Measurements from ENCODE around the gene TMEM74B. TPM values are rescaled to one million over a fixed set of nuclear protein-coding genes. Genes with fewer than 3 reads are reported as not detected.

Gene TMEM74B
- total and polyA plus RNA-seq, 2 experiments from 2014 or later, result 12.3 to 40.3 TPM

- Histone ChIP-seq H3K27ac (no peak overlapping the region), H3K4me1 (ENCODE audit: low read depth) (no peaks in the 10 kb centered on the region), H3K27me3 (no peaks in the 10 kb centered on the region), H3K9me3 (ENCODE audit: low read depth) (no peaks in the 10 kb centered on the region), H3K4me3 (no peak overlapping the region), H3K36me3 (peaks cover 3% of the 10 kb centered on the region)
- no peak for DNase-seq (ENCODE audit: low read depth in 1 of 2, low spot score in 1 of 2)
- no peak for TF ChIP-seq CTCF (IDR thresholded peaks at IDR 0.05; ENCODE audit: low read depth, low read length)
Measured at GRCh38 chr20:1146957-1147356, 37.8 kb downstream of the TMEM74B start.

- Histone ChIP-seq H3K27ac (no peak overlapping the region), H3K27me3 (no peaks in the 10 kb centered on the region), H3K4me1 (ENCODE audit: low read depth) (no peaks in the 10 kb centered on the region), H3K9me3 (ENCODE audit: low read depth) (no peaks in the 10 kb centered on the region), H3K36me3 (peaks cover 15% of the 10 kb centered on the region), H3K4me3 (no peak overlapping the region)
- TF ChIP-seq CTCF (IDR thresholded peaks at IDR 0.05; ENCODE audit: low read depth, low read length), result no peak
- DNase-seq (ENCODE audit: low read depth in 1 of 2, low spot score in 1 of 2), result no peak
Measured at GRCh38 chr20:1144401-1145172, 40.2 kb downstream of the TMEM74B start.

- TF ChIP-seq CTCF (IDR thresholded peaks at IDR 0.05; ENCODE audit: low read depth, low read length), result no peak
- no peaks in the 10 kb centered on the region for H3K27me3 ChIP-seq
- no peak overlapping the region for H3K4me3 ChIP-seq
- no peaks in the 10 kb centered on the region for H3K9me3 ChIP-seq (ENCODE audit: low read depth)
- no peak overlapping the region for H3K27ac ChIP-seq
- H3K36me3 ChIP-seq, result peaks cover 37% of the 10 kb centered on the region
- DNase-seq (ENCODE audit: low read depth in 1 of 2, low spot score in 1 of 2), result no peak
- no peaks in the 10 kb centered on the region for H3K4me1 ChIP-seq (ENCODE audit: low read depth)
Measured at GRCh38 chr20:1137236-1137635, 47.5 kb downstream of the TMEM74B start.

- H3K4me3 ChIP-seq, result no peak overlapping the region
- no peak overlapping the region for H3K27ac ChIP-seq
- no peak for TF ChIP-seq CTCF (IDR thresholded peaks at IDR 0.05; ENCODE audit: low read depth, low read length)
- H3K27me3 ChIP-seq, result no peaks in the 10 kb centered on the region
- H3K4me1 ChIP-seq (ENCODE audit: low read depth), result no peaks in the 10 kb centered on the region
- DNase-seq (ENCODE audit: low read depth in 1 of 2, low spot score in 1 of 2), result no peak
- no peaks in the 10 kb centered on the region for H3K9me3 ChIP-seq (ENCODE audit: low read depth)
- peaks cover 33% of the 10 kb centered on the region for H3K36me3 ChIP-seq
Measured at GRCh38 chr20:1134836-1135235, 49.9 kb downstream of the TMEM74B start.

GRCh38 chr20:1134355-1134754 is 50.4 kb downstream of the TMEM74B start:
- Histone ChIP-seq H3K27ac (no peak overlapping the region), H3K27me3 (no peaks in the 10 kb centered on the region), H3K4me3 (no peak overlapping the region), H3K4me1 (ENCODE audit: low read depth) (no peaks in the 10 kb centered on the region), H3K9me3 (ENCODE audit: low read depth) (no peaks in the 10 kb centered on the region), H3K36me3 (peaks cover 36% of the 10 kb centered on the region)
- DNase-seq (ENCODE audit: low read depth in 1 of 2, low spot score in 1 of 2), result no peak
- TF ChIP-seq CTCF (IDR thresholded peaks at IDR 0.05; ENCODE audit: low read depth, low read length), result no peak
